ENCODE data around the gene CYGB.

Gene CYGB

GRCh38 chr17:76481071-76481655, 56.3 kb downstream of the CYGB start:
- no peak for DNase-seq (ENCODE audit: low read depth in 2 of 2)

- DNase-seq (ENCODE audit: low read depth in 2 of 2), result no peak
These were observed 56.9 kb downstream of the CYGB start for GRCh38 chr17:76480632-76481031.

GRCh38 chr17:76479515-76480060, 57.9 kb downstream of the CYGB start:
- DNase-seq (ENCODE audit: low read depth in 2 of 2), result no peak

GRCh38 chr17:76478730-76479514, 58.6 kb downstream of the CYGB start:
- DNase-seq (ENCODE audit: low read depth in 2 of 2), result no peak

GRCh38 chr17:76478097-76478496, 59.4 kb downstream of the CYGB start:
- DNase-seq (ENCODE audit: low read depth in 2 of 2), result no peak

GRCh38 chr17:76477576-76477975, 59.9 kb downstream of the CYGB start:
- no peak for DNase-seq (ENCODE audit: low read depth in 2 of 2)

Data from stimulated activated CD4-positive, alpha-beta T cell treated with anti-CD3 and anti-CD28 coated beads, Interleukin-12 subunit alpha, Interleukin-12 subunit beta, amount 100 ng/mL, for 24 hours (primary cell).